GM13976 (cell line): Measurements from ENCODE around the gene RBP4.

Experiments
- DNase-seq: peaks from one replicate; pipeline ENCODE4 v3.0.0; 2012; ENCODE audit warnings: low spot score
- in situ Hi-C: fragments of 300-500 bp; cut with MboI; formaldehyde crosslinking; loops from one replicate; pipeline ENCODE4 v1.12.0; 2022; ENCODE audit warnings: low sequenced_read_pairs, mixed read lengths, inconsistent platforms; ENCODE audit not compliant: unreplicated experiment
- TF ChIP-seq, protein P1 (sequence below): IDR thresholded peaks from 2 replicates; pipeline ENCODE4 v1.5.1; 2012; ENCODE audit warnings: borderline replicate concordance, mild to moderate bottlenecking; ENCODE audit not compliant: insufficient read depth; ENCODE audit errors: extremely low read depth, missing control alignments, control extremely low read depth

Gene RBP4

GRCh38 chr10:93591065-93591808, 9.8 kb downstream of the RBP4 start:
- in situ Hi-C loops, result no loop called here
- no peak for DNase-seq

DNA sequence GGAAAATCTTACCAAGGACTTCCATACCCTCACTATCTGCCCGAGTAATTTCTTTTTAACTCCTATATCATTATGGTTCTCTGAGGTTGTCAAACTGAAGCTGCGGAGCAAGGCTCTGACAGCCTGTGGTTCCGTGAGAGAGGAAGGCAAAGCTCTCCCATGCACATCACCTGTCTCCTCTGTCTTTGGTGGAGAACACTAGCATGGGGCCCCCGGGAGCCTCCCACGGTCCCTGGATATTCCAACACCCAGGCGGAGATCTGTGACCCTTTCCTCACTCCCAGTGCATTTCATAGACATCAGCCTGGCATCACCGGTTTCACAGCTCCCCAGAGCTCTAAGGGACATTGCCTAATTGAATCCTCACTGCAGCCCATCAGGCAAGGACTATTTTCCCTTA, 10.4 kb downstream of the RBP4 start:
- TF ChIP-seq, protein P1, sequence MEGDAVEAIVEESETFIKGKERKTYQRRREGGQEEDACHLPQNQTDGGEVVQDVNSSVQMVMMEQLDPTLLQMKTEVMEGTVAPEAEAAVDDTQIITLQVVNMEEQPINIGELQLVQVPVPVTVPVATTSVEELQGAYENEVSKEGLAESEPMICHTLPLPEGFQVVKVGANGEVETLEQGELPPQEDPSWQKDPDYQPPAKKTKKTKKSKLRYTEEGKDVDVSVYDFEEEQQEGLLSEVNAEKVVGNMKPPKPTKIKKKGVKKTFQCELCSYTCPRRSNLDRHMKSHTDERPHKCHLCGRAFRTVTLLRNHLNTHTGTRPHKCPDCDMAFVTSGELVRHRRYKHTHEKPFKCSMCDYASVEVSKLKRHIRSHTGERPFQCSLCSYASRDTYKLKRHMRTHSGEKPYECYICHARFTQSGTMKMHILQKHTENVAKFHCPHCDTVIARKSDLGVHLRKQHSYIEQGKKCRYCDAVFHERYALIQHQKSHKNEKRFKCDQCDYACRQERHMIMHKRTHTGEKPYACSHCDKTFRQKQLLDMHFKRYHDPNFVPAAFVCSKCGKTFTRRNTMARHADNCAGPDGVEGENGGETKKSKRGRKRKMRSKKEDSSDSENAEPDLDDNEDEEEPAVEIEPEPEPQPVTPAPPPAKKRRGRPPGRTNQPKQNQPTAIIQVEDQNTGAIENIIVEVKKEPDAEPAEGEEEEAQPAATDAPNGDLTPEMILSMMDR, result no peak
- DNase-seq, result no peak
- in situ Hi-C loops, result no loop called here

More at GRCh38 chr10:93591065-93591808, 9.8 kb downstream of the RBP4 start:
- TF ChIP-seq, protein P1, result no peak

- DNase-seq, result no peak
- TF ChIP-seq, protein P1, result no peak
- in situ Hi-C loops, result no loop called here
Measured at GRCh38 chr10:93589648-93590562, 11.1 kb downstream of the RBP4 start.

GRCh38 chr10:93584445-93584844, 16.6 kb downstream of the RBP4 start:
- in situ Hi-C loops, result no loop called here
- no peak for DNase-seq
- TF ChIP-seq, protein P1, result no peak

DNA sequence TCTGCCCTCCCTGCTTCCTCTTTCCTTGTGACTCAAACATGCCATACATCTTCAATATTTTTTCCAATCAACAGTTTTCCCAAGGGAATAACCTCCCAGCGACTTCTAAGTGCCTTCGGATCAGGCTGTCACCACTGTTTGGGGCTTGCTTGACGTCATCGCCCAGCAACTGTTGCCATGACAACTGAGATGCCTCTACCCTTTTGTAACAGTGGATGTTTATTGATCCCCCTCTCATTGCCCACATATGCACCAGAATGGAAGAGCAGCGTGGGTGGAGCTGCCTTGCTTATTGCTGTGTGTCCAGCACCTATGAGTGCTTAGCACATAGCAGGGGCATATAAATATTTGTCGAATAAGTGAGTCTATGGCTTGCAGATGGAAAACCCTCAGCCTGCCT, 20.2 kb downstream of the RBP4 start:
- TF ChIP-seq, protein P1, result no peak
- DNase-seq, result no peak
- in situ Hi-C loops, result no loop called here

- in situ Hi-C loops, result no loop called here
- TF ChIP-seq, protein P1, result no peak
- no peak for DNase-seq
Measured at GRCh38 chr10:93579985-93580711, 20.9 kb downstream of the RBP4 start.
